ENCODE results near the gene PPP2R2B. TPM values are rescaled to one million over a fixed set of nuclear protein-coding genes. Genes with fewer than 3 reads are reported as not detected.

Gene PPP2R2B
- total RNA-seq, 1 donor from 2014 or later, result 0.95 TPM

DNA sequence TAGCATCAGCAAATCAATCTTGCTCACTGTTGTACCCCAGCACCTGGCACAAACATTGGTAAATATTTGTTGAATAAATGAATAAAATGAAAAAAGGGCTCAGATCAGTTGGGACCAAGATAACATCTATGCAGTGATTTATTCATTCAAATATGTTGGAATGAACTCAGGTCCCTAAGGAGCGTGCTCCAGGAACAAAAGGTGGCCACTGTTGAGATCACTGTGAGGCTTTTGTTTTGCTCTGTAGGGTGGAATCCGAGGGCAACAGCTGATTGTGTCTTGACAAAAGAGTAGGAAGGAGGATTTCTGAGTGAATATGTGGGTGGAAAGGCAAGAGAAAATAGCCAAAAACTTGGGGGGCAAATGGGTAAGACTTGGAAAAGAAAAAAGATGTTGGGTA lies 89.7 kb downstream of the PPP2R2B start:
- Histone ChIP-seq H3K9me3 (no peaks in the 10 kb centered on the region), H3K4me1 (no peaks in the 10 kb centered on the region), H3K27ac (no peak overlapping the region), H3K36me3 (no peaks in the 10 kb centered on the region), H3K4me3 (no peak overlapping the region), H3K27me3 (ENCODE audit: low read depth) (no peaks in the 10 kb centered on the region)
- no peak for ATAC-seq
- TF ChIP-seq, protein P1, sequence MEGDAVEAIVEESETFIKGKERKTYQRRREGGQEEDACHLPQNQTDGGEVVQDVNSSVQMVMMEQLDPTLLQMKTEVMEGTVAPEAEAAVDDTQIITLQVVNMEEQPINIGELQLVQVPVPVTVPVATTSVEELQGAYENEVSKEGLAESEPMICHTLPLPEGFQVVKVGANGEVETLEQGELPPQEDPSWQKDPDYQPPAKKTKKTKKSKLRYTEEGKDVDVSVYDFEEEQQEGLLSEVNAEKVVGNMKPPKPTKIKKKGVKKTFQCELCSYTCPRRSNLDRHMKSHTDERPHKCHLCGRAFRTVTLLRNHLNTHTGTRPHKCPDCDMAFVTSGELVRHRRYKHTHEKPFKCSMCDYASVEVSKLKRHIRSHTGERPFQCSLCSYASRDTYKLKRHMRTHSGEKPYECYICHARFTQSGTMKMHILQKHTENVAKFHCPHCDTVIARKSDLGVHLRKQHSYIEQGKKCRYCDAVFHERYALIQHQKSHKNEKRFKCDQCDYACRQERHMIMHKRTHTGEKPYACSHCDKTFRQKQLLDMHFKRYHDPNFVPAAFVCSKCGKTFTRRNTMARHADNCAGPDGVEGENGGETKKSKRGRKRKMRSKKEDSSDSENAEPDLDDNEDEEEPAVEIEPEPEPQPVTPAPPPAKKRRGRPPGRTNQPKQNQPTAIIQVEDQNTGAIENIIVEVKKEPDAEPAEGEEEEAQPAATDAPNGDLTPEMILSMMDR (IDR thresholded peaks at IDR 0.05), result no peak
- intact Hi-C loops (cut with DNase I), result no loop called here
- no peak for DNase-seq

DNA sequence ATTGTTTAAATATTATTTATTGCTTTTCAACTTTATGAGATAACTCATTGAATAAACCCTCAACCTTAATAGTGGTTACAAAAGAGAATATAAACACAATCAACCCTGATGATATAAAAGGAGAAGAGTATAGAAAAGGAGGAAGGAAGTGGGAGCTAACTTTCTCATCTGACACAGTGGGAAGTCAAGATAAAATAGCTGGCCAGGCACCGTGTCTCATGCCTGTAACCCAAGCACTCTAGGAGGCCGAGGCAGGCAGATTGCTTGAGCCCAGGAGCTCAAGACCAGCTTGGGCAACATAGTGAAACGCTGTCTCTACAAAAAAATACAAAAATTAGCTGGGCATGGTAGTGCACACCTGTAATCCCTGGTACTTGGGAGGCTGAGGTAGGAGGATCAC lies 93.5 kb downstream of the PPP2R2B start:
- no peaks in the 10 kb centered on the region for H3K27me3 ChIP-seq (ENCODE audit: low read depth)
- DNase-seq, result no peak
- no peak overlapping the region for H3K27ac ChIP-seq
- no peaks in the 10 kb centered on the region for H3K36me3 ChIP-seq
- intact Hi-C loops (cut with DNase I), result no loop called here
- no peaks in the 10 kb centered on the region for H3K4me1 ChIP-seq
- TF ChIP-seq, protein P1 (IDR thresholded peaks at IDR 0.05), result no peak
- no peaks in the 10 kb centered on the region for H3K9me3 ChIP-seq
- no peak overlapping the region for H3K4me3 ChIP-seq
- no peak for ATAC-seq

DNA sequence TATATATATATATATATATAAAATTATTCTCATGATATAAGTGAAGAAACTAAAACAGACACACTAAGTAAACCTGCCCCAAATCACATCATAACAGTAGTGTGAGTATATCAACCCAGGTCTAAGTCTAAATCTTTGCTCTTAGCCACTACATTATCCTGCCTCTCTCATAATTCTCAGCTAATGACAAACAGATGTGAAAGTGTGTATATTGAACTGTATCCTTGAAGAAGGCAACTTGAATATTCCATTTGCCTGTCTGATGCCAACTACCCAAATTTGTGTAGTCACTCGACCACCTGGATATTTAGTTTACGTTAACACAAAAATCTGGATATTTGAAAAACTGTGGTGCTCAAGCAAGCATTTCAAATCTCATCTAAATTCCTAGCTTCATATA lies 97.4 kb downstream of the PPP2R2B start:
- H3K4me3 ChIP-seq, result no peak overlapping the region
- H3K36me3 ChIP-seq, result no peaks in the 10 kb centered on the region
- no peaks in the 10 kb centered on the region for H3K4me1 ChIP-seq
- no peaks in the 10 kb centered on the region for H3K27me3 ChIP-seq (ENCODE audit: low read depth)
- ATAC-seq (no peak), DNase-seq (no peak)
- intact Hi-C loops (cut with DNase I), result no loop called here
- no peak overlapping the region for H3K27ac ChIP-seq
- TF ChIP-seq, protein P1 (IDR thresholded peaks at IDR 0.05), result no peak
- no peaks in the 10 kb centered on the region for H3K9me3 ChIP-seq

DNA sequence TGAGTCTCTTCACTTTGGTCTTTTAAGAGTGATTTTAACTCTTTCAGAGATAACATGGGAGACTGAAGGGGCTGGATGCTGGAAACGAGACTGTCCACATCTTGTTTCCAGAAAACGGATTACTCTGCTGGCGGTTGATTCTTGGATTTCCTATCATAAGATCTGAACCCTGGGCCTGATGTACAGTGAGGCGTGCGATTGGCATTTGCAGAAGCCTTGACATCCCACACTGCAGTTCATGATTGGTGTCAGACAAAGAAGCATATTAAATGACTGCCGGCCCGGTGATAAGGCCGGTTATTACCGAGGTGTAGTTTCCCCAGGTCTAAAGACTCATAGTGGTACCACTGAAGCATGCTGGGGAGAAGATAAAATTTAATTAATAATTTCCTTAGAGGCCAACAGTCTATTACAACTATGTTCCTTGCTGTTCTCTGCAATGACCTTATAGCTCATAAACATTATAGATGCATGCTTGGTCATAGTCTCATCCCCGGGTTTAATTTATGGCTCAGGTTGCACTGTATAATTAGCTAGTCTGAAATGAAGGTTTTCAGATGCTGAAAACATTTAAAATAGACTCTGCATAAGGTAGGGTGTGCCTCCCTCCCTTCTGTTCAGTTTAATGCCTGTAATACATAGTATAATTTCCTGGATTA lies 99.2 kb downstream of the PPP2R2B start:
- no peaks in the 10 kb centered on the region for H3K36me3 ChIP-seq
- TF ChIP-seq, protein P1 (IDR thresholded peaks at IDR 0.05), result no peak
- H3K4me3 ChIP-seq, result no peak overlapping the region
- no peak overlapping the region for H3K27ac ChIP-seq
- no peaks in the 10 kb centered on the region for H3K9me3 ChIP-seq
- DNase-seq (no peak), ATAC-seq (no peak)
- no peaks in the 10 kb centered on the region for H3K4me1 ChIP-seq
- H3K27me3 ChIP-seq (ENCODE audit: low read depth), result no peaks in the 10 kb centered on the region
- intact Hi-C loops (cut with DNase I), result no loop called here

DNA sequence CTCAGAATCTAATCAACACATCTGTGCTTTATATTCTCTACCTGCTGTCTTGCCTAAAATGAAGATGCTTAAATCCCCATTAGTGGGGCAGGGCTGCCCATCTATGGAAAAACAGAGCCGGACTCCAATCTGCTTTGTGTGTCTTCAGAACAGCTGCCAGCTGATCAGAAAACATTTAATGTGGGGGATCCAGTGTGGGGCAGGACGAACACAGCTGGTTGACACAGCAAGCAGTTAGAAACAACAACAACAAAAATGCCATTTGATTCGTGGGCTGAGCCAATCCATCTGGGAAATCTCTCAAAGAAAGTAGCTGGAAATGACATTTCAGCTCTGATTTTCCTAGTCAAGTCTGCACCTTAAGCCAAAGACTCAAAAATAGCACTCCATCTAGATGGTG lies 99.8 kb downstream of the PPP2R2B start:
- H3K4me3 ChIP-seq, result no peak overlapping the region
- no peaks in the 10 kb centered on the region for H3K4me1 ChIP-seq
- no peaks in the 10 kb centered on the region for H3K36me3 ChIP-seq
- DNase-seq (no peak), ATAC-seq (no peak)
- no peaks in the 10 kb centered on the region for H3K9me3 ChIP-seq
- H3K27me3 ChIP-seq (ENCODE audit: low read depth), result no peaks in the 10 kb centered on the region
- intact Hi-C loops (cut with DNase I), result no loop called here
- no peak overlapping the region for H3K27ac ChIP-seq
- TF ChIP-seq, protein P1 (IDR thresholded peaks at IDR 0.05), result no peak
